Activated CD8-positive, alpha-beta T cell treated with anti-CD3 and anti-CD28 coated beads, Interleukin-2, amount 10 ng/mL, durations not matched to agents 7 days and 5 days (primary cell): ENCODE results near the gene HS3ST5. TPM values are rescaled to one million over a fixed set of nuclear protein-coding genes. Genes with fewer than 3 reads are reported as not detected.

ENCODE experiments used
- ATAC-seq: fragments of 150-1000 bp; cut with Tn5 transposase; one replicate; pipeline ENCODE4 v1.10.0; 2021; ENCODE audit warnings: moderate library complexity
- CTCF ChIA-PET: fragments of 350-600 bp; sonication (Branson Sonifier 250); formaldehyde crosslinking; loops from one replicate; lab custom pipeline; 2021; ENCODE audit warnings: antibody characterized with exemption; lab: Charles Lee
- POLR2A ChIA-PET: fragments of 350-600 bp; sonication (Branson Sonifier 250); formaldehyde crosslinking; loops from one replicate; lab custom pipeline; 2021; ENCODE audit warnings: antibody characterized with exemption; lab: Charles Lee
- DNase-seq: peaks from one replicate; pipeline ENCODE4 v3.0.0-alpha.2; 2020
- H3K27ac Mint-ChIP-seq: one replicate; pipeline ENCODE4 v1.8.0; 2021; ENCODE audit warnings: mild to moderate bottlenecking, mixed read lengths
- H3K27me3 Mint-ChIP-seq: one replicate; pipeline ENCODE4 v1.8.0; 2021; ENCODE audit warnings: low read depth, mixed read lengths
- H3K36me3 Mint-ChIP-seq: one replicate; pipeline ENCODE4 v1.8.0; 2021; ENCODE audit warnings: low read depth, mixed read lengths
- H3K4me1 Mint-ChIP-seq: one replicate; pipeline ENCODE4 v1.8.0; 2021; ENCODE audit warnings: low read depth, mixed read lengths
- H3K4me3 Mint-ChIP-seq: one replicate; pipeline ENCODE4 v1.8.0; 2021; ENCODE audit warnings: mild to moderate bottlenecking, mixed read lengths
- H3K9me3 Mint-ChIP-seq: one replicate; pipeline ENCODE4 v1.8.0; 2022; ENCODE audit warnings: mixed read lengths; ENCODE audit not compliant: insufficient read depth
- total RNA-seq, 2 experiments: library from RNA; stranded (reverse); gene quantifications; one replicate each; pipeline ENCODE4 v1.2.3, GENCODE V29; 2021

HS3ST5 gene
- total RNA-seq, 2 experiments from 2014 or later: not detected

DNA sequence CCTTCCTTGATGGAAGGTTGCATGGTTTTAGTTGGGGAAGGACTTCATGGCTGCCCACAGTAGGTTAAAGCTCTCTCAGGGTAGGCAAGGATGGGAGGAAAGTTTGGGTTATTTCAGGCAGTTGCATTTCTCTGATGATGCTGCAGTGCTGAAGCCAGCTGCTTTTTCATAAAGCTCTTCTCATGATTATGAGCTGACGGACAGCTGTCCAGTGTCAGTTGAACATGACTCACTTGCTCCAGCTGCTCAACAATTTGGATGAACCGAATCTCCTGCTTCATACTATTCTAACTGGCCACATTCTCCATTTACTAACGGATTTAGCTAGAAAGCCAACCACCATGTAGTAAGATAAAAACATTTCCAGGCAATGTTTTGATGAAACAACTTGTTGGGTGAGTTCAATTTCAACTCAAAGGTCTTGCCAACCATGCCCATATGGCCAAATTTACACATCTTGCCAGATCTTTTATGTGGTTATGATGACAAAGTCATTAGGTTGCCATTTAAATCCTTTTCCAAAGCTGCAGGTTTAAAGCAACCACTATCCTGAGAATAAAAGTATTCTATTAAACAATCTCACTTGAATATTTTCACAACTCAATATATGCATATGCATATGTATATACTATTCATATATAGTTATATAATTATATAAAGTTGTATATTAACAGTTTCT is 125.9 kb downstream of the HS3ST5 start:
- Mint-ChIP-seq H3K9me3 (no peaks in the 10 kb centered on the region), H3K4me1 (no peaks in the 10 kb centered on the region), H3K4me3 (no peak overlapping the region), H3K27ac (no peak overlapping the region), H3K27me3 (no peaks in the 10 kb centered on the region), H3K36me3 (no peaks in the 10 kb centered on the region)
- DNase-seq (no peak), ATAC-seq (no peak)
- ChIA-PET CTCF (no interaction called here), POLR2A (no interaction called here)

DNA sequence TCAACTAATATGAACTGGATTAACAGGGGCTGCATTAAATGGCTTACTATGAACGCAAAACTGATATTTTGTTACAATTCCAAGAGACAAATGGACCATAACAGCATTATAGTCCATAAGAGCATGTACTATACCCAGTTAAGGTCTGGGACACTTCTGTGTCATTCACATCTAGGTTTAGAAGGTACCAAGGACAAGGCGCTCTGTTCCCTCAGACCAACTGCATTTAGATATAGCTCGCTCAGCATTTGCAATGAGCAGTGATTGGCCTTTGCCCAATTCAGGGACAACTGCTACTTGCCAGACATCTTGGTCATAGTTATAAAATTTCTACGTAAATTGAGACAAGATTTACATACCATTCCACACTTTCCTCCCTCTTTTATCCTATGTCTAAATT is 132.4 kb downstream of the HS3ST5 start:
- Mint-ChIP-seq H3K4me3 (no peak overlapping the region), H3K27me3 (no peaks in the 10 kb centered on the region), H3K27ac (no peak overlapping the region), H3K36me3 (no peaks in the 10 kb centered on the region), H3K4me1 (no peaks in the 10 kb centered on the region), H3K9me3 (no peaks in the 10 kb centered on the region)
- ChIA-PET POLR2A (no interaction called here), CTCF (no interaction called here)
- no peak for ATAC-seq
- DNase-seq: no peak

DNA sequence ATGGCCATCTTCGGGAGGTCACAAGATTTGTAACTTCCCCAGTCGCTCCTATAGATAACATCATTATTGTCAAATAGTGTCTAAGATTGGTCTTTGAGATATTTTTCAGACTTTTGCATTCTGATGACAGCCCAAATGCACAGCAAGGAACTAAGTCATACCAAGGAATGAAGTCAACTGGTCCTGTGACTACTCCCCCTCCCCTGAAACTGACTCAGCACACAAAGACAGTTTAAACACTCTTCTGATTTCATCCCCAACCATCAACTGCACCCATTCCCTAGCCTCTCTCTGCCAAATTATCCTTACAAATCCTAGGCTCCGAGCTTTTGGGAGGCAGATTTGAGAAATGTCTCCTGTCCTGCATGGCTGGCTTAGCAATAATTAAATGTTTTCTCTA is 139.4 kb downstream of the HS3ST5 start:
- Mint-ChIP-seq H3K4me3 (no peak overlapping the region), H3K27ac (no peak overlapping the region), H3K4me1 (no peaks in the 10 kb centered on the region), H3K27me3 (no peaks in the 10 kb centered on the region), H3K9me3 (no peaks in the 10 kb centered on the region), H3K36me3 (no peaks in the 10 kb centered on the region)
- ChIA-PET POLR2A (no interaction called here), CTCF (no interaction called here)
- ATAC-seq (no peak), DNase-seq (no peak)

DNA sequence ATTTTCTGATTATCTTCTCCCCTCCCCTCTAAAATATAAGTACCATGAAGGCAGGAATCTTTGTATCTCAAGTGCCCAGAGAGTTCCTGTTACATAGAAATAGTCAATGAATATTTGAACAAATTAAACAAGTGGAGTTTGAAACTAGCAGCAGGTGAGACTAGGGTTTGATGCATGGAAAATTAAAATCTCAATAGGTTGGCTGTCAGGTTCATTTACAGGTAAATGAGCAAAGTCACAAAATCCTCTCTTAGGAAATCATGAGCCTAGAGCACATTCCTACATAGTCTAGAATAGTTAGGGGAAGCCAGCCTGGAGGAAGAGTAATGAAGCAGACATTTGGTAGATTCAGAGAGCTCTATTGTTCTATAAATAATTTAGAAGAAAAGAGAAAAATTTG is 140.4 kb downstream of the HS3ST5 start:
- Mint-ChIP-seq H3K4me3 (no peak overlapping the region), H3K36me3 (no peaks in the 10 kb centered on the region), H3K27ac (no peak overlapping the region), H3K9me3 (no peaks in the 10 kb centered on the region), H3K4me1 (no peaks in the 10 kb centered on the region), H3K27me3 (no peaks in the 10 kb centered on the region)
- DNase-seq (no peak), ATAC-seq (no peak)
- POLR2A ChIA-PET: no interaction called here
- CTCF ChIA-PET: no interaction called here

GRCh38 chr6:114200891-114201290 is 141.9 kb downstream of the HS3ST5 start:
- no peak overlapping the region for H3K27ac Mint-ChIP-seq
- no peaks in the 10 kb centered on the region for H3K4me1 Mint-ChIP-seq
- ATAC-seq: no peak
- H3K4me3 Mint-ChIP-seq: no peak overlapping the region
- ChIA-PET POLR2A (no interaction called here), CTCF (no interaction called here)
- no peaks in the 10 kb centered on the region for H3K9me3 Mint-ChIP-seq
- no peak for DNase-seq
- H3K36me3 Mint-ChIP-seq: no peaks in the 10 kb centered on the region
- no peaks in the 10 kb centered on the region for H3K27me3 Mint-ChIP-seq

DNA sequence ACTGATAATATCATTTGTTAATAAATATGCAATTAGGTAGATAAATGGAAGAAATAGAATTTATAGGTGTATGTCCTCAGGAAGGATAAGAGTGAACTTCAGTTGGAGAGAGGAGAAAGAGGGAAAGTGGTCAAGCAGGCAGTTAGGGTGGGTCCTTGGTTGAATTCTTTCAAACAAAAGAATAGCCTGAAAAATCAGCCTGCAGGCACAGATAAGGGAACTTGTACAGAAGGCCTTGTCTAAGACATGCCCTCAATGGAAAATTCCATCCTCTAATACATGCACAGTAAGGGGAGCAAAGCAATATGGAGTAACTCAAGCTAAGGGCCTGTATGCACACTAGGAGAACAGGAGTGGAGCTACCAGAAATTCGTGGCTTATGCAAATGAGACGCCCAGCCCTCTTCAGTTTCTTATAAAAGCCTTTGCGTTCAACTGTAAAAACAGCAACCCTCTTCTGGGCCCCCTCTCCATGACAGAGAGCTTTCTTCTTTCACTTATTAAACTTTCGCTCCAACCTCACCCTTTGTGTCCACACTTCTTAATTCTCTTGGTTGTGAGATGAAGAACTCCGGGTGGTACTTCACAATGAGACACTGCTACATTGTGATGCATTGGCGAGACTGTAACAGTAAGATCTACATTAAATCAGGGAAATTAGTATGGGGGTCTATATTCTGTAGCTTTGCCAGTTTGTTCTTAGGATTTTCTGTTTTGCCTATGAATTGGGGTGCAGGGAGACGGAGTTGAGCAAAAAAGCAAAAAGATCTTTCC is 147.0 kb downstream of the HS3ST5 start:
- H3K4me1 Mint-ChIP-seq: no peaks in the 10 kb centered on the region
- POLR2A ChIA-PET: no interaction called here
- H3K9me3 Mint-ChIP-seq: no peaks in the 10 kb centered on the region
- DNase-seq: no peak
- H3K27ac Mint-ChIP-seq: no peak overlapping the region
- H3K36me3 Mint-ChIP-seq: no peaks in the 10 kb centered on the region
- CTCF ChIA-PET: no interaction called here
- no peak overlapping the region for H3K4me3 Mint-ChIP-seq
- H3K27me3 Mint-ChIP-seq: no peaks in the 10 kb centered on the region
- ATAC-seq: no peak

DNA sequence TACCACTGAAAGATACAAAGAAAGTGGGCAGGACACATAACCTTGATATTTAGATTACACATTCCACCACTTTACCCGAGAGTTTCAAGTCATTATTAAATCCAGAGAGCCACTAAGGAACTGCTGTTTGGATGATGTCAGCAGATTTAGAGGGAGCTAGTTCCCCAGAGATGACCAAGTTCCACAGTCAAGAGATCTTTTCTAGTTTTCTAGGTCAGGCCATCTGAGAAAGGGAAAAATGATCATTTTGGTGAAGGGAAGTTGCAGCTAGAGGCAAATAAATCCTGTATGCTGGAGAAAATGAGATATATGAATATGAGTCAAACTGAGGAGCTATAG is 147.8 kb downstream of the HS3ST5 start:
- ChIA-PET POLR2A (no interaction called here), CTCF (no interaction called here)
- DNase-seq (no peak), ATAC-seq (no peak)
- H3K4me3 Mint-ChIP-seq: no peak overlapping the region
- H3K27ac Mint-ChIP-seq: no peak overlapping the region
- no peaks in the 10 kb centered on the region for H3K9me3 Mint-ChIP-seq
- no peaks in the 10 kb centered on the region for H3K27me3 Mint-ChIP-seq
- H3K4me1 Mint-ChIP-seq: no peaks in the 10 kb centered on the region
- H3K36me3 Mint-ChIP-seq: no peaks in the 10 kb centered on the region

GRCh38 chr6:114194362-114195026 is 148.3 kb downstream of the HS3ST5 start:
- no peak overlapping the region for H3K27ac Mint-ChIP-seq
- ChIA-PET CTCF (no interaction called here), POLR2A (no interaction called here)
- no peak overlapping the region for H3K4me3 Mint-ChIP-seq
- ATAC-seq (no peak), DNase-seq (no peak)
- H3K9me3 Mint-ChIP-seq: no peaks in the 10 kb centered on the region
- H3K4me1 Mint-ChIP-seq: no peaks in the 10 kb centered on the region
- no peaks in the 10 kb centered on the region for H3K27me3 Mint-ChIP-seq
- H3K36me3 Mint-ChIP-seq: no peaks in the 10 kb centered on the region

GRCh38 chr6:114187563-114187962 is 155.3 kb downstream of the HS3ST5 start:
- ATAC-seq (no peak), DNase-seq (no peak)
- H3K9me3 Mint-ChIP-seq: no peaks in the 10 kb centered on the region
- no peak overlapping the region for H3K27ac Mint-ChIP-seq
- H3K4me1 Mint-ChIP-seq: no peaks in the 10 kb centered on the region
- no peak overlapping the region for H3K4me3 Mint-ChIP-seq
- CTCF ChIA-PET: no interaction called here
- POLR2A ChIA-PET: no interaction called here
- no peaks in the 10 kb centered on the region for H3K36me3 Mint-ChIP-seq
- no peaks in the 10 kb centered on the region for H3K27me3 Mint-ChIP-seq

- CTCF ChIA-PET: no interaction called here
- no peaks in the 10 kb centered on the region for H3K36me3 Mint-ChIP-seq
- no peaks in the 10 kb centered on the region for H3K9me3 Mint-ChIP-seq
- H3K4me1 Mint-ChIP-seq: no peaks in the 10 kb centered on the region
- POLR2A ChIA-PET: no interaction called here
- DNase-seq (no peak), ATAC-seq (no peak)
- H3K27me3 Mint-ChIP-seq: no peaks in the 10 kb centered on the region
- no peak overlapping the region for H3K4me3 Mint-ChIP-seq
- H3K27ac Mint-ChIP-seq: no peak overlapping the region
These were observed 161.2 kb downstream of the HS3ST5 start for GRCh38 chr6:114181664-114182063.

DNA sequence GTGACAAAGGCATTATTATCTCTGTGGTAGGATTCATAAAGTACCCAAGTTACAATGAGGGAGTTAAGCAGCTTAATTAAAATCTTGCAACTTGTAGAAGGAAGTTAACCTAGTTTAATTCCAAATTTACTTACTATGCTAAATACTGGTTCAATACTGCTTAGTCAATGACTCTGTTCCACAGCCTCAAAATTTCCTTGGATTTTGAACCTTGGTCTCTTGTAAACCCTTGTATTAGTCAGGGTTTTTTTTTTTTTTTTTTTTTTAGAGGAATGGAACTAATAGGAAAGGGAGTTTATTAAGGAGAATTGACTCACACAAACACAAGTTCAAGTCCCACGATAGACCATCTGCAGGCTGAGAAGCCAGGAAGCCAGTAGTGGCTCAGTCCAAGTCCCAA is 163.4 kb downstream of the HS3ST5 start:
- no peak for ATAC-seq

GRCh38 chr6:114176726-114177125 is 166.1 kb downstream of the HS3ST5 start:
- Mint-ChIP-seq H3K9me3 (no peaks in the 10 kb centered on the region), H3K36me3 (no peaks in the 10 kb centered on the region), H3K4me3 (no peak overlapping the region), H3K27ac (no peak overlapping the region), H3K4me1 (no peaks in the 10 kb centered on the region), H3K27me3 (no peaks in the 10 kb centered on the region)
- ChIA-PET CTCF (no interaction called here), POLR2A (no interaction called here)
- ATAC-seq (no peak), DNase-seq (no peak)

More for the DNA sequence above, 163.4 kb downstream of the HS3ST5 start:
- Mint-ChIP-seq H3K4me1 (no peaks in the 10 kb centered on the region), H3K27ac (no peak overlapping the region), H3K4me3 (no peak overlapping the region), H3K27me3 (no peaks in the 10 kb centered on the region), H3K9me3 (no peaks in the 10 kb centered on the region), H3K36me3 (no peaks in the 10 kb centered on the region)
- POLR2A ChIA-PET: no interaction called here
- CTCF ChIA-PET: interaction anchor here (0.9 kb wide), 1 partner anchor 28 kb away, joined by 3 read pairs; no protein-coding TSS in a partner anchor
- no peak for DNase-seq
